NCI-H128 (cell line): ENCODE results near the gene LPO.

ENCODE experiments used
- DNase-seq: peaks from one replicate; lab custom pipeline; 2025; ENCODE audit not compliant: unreplicated experiment; lab: John Stamatoyannopoulos, UW

The LPO gene

DNA sequence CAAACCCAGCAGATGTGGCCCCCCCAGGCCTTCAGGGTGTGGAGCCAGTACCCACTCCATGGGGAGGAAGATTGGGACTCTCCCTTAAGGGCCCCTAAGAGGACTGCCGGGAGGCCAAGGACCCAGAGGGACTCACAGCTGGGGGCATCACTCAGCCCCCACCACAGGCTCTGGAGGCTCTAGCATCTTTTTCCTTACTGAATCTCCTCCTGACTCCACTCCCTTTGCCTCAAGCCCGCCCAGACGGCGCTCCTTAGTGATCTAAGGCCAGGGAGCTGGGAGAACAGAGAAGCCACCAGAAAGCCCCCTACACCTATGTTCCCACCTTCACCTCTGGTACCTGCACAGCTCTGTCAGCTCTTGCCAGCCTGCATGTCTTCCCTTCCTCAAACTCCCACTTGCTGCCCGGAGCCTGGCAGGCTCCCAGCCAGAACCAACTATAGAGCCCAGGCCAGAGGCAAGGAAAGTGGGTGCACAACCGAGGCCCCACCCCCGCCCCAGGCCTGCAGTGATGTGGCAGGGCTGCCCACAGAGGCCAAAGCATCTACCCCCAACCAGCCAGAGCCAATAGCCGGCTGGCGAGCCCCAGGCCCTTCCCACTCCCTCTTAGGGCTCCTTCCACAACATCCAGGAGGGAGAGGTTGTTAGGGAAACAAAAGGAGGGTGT lies 64.7 kb downstream of the LPO start:
- DNase-seq, result no peak

DNA sequence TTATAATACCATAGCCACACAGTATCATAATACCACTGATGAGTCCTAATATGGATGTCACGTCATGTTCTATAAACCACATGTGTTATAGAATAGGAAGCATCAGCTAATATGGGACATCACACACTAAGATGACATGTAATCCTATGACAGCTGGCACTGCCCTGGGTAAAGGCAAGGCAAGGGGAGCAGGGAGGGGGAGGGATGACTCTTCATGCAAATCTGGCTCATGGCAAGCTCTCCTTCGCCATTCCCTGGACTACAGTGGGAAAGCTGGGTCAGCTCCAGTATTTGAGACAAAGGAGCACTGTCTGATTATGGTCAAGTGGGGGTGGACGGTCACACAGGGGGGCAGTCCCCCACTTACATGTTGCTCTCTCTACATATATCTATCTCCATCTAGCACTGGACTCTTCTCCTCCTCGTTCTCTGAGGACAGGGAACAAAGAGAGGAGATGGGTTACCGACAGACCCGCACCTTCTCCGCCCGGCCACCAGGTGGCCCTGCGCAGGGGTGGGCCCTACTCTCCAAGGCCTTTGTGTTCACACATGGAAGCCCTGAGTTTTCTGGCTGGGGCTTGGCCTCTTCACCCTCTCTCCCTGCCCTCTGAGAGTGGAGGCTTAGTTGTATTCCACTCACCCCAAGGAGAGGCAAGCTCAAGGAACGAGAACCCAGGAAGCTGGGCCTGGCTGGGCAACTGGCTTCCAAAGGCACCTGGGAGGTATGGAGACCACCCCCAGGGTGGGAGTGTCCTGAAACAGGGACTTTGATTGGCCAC lies 65.8 kb downstream of the LPO start:
- no peak for DNase-seq

DNA sequence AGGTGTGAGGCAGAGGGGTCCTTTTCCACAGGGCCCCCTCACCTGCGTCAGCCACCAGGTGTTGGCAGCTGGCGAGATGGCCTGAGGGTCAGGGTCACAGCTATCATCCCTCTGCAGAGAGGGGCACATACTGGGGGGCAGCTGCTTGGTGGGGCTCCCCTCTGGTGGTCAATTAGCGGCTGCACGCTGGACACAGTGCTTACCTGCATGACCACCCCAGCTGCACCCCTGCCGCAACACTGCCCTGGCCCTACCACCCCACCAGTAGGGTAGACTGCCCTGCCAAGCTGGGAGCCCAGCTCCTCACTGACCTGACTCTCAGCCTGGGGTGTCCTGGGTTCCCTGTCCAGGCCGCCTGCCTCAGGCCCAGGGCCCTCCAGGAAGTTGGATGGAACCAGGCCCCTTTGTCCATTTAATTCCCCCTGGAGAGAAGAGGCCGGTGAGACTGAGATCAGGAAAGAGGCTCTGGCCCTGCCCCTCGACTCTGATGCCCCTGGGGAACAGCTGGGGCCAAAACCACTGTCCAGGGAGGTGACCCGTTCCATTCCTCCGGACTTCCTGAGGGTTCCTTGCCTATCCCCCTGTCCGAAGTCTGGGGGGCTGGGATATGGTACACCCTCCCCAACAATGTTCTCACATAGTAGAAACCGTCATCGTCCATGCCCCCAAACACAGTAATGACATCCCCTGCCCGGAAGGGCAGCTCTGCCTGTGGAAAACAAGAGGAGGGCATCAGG lies 66.5 kb downstream of the LPO start:
- DNase-seq, result no peak

DNA sequence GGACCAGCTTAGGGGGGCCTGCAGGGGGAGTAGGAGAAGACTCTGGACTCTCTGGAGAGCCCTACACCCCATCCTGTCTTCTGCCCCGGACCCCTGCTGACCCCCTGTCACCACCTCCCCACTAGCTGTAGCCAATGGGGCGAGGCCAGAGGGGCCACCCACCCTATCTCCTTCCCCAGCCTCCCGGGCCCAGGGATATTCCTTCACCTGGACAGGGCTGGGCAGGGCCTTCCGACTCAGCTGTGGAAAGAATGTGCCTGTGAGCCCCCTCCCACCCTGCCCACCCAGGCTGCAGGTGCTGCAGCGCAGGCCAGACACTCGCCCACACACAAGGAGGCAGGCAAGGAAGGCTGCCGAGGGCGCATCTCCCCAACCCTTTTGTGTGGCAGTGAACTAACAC lies 67.2 kb downstream of the LPO start:
- DNase-seq, result no peak

DNA sequence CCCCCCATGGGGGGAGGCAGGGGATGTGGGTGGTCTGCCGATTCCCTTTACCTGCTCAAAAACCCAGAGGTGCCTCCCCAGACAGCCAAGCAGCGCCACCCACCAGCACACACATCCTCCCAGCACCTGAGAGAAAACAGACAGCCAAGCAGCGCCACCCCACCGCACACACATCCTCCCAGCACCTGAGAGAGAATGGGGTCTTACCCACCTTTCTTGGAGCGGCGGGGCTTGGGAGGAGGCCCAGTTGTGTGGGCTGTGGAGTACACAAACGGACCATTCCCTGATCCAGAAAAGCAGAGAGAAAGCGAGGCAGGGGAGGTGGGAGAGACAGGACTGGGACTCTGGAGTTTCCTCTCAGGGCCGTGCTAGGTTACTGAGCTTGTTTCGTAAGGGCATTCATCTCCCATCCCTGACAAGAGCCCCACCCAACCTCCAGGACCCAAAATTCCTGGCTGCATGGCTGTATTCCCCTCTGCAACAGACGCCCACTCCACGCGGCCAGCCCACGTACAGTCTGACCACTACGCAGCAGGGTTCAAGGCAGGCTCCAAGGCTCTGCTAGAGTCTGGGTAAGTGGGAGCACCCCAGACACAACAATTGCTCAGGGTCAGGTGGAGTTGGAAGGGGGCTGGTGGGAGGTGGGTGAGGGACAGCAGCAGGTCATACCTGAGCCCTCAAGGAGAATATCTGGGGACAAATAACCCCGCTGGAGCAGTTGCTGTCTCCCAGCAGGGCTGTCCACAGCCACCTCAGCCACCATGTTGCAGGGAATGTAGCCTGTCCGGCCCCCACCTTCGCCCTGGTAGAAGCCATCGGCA lies 68.0 kb downstream of the LPO start:
- DNase-seq, result no peak

DNA sequence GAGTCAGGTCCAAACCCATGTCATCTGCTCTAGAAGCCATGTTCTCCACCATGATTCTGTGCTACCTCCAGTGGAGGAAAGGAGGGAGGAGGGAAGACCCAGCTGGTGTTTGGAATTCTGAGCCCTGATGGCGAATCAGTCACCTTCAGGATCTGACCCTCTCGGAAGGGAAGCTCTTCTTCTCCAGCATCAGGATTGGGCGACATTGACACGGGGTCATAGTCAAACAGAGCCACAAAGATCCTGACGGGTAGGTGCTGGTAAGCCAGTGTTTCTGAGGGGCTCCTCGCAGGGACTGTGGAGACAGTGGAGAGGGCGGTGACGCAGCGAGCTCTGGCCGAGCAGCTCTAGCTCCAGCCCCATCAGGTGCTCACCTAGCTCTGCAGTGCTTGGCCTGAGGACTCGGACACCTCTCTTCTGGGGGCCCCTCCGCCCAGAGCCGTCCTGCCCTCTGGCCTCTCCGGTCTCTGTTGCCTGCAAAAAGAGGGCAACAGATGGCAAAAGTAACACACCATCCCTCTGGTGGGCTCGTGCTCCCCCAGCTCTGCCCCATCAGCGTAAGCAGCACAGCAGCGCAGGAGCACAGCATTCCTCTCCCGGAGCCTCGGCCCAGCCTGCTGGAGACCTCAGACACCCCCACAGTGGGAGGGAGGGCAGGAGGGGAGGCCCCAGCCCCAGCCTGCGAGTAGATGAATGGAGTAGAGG lies 69.2 kb downstream of the LPO start:
- no peak for DNase-seq

DNA sequence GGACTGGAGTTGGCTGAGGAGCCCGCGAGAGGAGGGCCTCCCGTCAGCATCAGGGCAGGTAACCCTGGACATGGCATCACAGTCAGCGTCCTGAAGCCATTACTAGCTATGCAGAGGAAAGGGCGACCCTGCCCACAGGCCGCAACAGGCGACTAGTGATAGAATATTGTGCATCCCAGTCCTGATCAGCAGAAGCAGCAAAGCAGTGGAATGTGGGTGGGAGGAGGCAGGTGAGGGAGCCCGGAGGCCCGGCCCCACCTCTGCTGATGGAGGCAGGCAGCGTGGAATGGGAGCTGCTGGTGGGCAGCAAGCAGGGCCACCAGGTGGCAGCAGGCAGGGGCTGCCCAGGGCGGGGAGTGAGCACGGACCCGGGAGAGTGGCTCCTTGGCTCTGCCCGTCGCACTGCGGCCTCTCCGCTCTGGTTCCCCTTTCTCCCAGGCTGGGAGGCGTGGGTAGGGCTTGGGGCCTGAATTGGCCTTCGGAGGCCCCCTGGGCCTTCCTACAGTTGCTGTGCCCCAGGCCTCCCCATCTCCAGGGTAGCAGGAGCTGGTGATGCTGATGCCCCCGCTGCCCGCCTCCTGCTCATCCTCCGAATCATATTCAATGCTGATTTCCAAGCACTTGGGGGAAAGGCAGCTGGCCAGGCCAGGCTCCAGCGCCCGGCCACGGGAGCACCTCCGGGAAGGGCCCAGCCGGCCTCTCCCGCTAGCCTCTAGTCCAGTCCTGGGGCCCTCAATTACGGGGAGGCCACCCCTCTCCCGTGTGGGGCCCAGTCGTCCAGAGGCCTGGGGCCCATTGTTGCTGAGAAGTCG lies 70.0 kb downstream of the LPO start:
- no peak for DNase-seq

DNA sequence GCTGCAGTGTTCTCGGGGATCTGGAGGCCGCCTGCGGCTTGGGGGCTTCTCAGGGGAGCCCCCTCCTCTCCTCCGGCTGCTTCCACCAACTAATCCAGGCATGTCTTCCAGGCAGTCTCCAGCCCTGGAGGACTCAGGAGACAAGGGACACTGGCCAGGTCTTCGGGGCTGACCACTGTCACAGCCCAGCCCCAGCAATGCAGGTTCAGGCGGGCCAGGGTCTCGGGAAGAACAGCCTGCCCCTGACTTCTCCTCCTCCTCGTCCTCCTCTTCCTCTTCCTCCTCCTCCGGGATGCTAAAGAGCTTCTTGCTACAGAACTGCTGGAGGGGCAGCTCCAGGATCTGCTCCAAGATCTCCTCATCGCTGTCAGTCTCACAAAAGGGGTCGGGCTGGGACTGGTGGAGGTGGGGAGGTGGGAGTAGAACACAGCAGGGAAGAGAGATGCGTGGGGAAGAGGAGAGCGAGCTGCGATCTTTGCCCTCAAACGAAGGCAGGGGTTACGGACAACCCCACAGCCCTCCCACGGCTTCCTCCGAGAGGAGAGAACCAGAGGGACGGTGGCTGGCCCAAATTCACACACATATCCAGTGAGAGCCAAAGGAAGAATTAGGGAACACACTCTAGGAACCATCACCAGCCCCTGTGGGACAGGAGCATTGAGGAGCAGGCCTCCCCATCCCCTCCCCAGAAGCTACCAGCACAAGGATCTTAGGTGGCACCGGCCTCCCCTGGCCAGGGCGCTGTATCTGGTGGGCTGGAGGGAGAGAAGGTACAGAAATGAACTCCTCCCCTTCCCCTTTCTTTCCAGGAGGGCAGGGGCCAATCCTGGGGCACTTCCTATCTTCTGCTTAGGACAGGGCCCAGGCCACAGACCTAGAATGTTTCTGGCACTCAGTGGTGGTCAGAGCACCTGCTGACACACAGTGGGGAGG lies 70.9 kb downstream of the LPO start:
- DNase-seq, result no peak

DNA sequence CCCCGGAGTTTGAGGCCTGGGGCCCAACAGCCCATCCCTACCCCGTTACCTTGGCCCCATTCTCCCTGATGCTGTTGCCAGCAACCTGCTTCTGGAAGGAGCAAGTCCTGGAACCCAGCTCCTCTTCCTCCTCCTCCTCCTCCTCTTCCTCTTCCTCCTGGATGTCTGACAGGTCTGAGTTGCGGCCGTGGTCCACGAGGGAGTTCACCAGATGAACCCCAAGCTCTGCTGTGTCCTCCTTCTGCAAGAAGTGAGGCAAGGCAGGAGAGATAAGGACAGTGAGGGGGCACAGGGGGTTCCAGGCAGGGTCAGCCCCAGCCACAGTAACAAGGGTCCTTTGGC lies 71.5 kb downstream of the LPO start:
- DNase-seq, result no peak

DNA sequence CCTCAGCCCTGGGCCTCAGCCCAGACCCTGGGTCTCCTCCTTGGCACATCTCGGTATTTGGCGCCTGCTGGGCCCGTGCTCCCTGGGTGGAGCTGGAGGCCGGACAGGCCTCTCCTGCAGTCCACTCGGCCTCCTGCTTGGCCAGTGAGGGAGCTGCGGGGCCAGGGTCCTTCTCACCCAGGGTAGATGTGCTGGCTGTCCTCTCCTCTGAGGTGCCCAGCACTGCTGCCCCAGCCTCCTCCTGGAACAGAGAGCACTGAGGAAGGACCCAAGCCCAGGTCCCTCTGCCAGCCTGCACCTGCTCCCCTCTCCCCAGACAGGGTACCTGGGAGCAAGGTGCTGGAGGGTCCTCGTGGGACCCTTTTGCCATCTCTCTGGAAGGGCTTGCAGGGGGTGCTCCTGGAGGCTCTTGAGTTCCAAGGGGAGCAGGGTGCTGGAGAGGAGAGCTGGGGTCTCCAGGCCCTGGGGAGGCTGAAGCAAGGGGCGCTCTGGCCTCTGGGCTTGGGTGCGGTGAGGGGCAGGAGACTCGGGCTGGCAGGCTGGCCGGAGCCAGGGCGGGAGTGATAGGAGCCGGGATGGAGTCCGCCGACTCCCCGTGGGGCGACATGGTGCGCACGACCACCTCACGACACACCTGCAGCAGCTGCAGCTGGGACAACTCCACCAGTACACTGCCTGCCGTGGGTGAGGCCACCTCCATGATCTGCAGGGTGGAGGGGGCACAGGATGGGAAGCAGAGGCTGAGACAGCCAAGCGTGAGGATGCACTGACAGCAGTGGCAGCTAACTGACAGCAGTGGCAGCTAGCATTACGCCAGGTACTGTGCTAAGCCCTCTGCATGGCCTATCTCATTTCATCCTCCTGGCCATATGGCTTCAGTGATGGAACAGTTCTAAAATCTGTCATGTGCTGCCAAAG lies 72.4 kb downstream of the LPO start:
- DNase-seq, result no peak

DNA sequence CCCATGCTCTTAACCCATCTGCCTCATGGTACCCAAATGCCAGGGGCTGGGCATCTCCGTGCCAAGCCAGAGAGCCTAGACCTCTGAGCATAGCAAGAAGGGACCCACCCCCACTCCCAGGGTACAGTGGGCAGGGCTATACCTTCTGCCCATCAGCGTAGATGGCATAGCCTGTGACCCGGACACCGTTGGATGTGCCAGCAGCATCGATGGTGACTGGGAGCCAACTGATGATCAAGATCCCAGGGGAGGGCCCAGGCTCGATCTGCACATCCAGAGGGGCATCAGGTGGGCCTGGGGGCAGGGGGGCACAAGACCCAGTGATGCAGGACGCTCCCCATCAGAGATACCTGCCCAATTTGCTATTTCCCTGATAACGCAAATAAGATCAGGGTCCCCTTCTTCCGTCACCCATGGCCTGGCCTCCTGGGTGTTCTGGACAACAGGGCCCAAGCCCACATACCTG lies 73.1 kb downstream of the LPO start:
- no peak for DNase-seq

DNA sequence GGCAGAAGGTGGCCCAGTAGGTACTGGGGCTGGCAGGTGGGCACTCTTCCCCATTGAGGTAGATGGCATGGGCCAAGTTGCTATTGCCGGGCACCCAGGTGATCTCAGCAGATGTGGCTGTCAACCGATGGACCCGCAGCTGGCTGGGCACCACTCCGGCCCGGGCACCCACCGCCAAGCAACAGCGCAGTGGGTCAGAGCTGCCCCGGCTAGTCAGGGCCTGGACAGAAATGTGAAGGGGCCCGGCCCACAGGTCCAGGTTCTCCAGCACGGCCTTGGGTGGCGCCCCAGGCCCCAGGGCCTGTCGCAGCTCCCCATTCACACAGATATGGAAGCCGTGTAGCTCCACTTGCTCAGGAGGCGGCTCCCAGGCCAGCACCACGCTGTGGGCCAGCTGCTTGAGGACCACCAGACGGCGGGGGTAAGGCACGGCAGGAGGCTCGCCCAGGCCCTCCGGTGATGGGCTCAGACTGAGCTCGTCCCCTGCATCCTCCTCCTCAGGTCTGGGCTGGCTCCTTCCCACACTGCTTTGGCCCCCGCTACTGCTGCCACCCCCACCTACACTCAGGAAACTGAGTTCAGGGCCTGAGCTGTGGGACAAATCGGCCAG lies 73.7 kb downstream of the LPO start:
- DNase-seq, result no peak

DNA sequence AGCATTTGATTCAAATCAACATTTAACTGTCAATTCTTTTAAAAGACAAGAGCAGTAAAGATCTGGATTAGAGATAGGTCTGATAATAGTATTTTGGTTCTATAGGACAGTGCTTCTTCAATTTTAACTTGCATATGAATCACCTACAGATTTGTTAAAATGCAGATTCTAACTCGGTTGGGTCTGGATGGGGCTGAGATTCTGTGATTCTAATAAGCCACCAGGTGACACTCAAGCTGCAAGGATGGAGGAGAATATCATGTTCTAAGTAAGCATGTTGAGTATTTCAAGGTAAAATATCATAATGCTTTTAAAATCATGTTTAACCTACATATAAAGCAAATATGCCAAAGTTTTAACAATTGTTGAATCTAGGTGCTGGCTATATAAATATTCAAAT lies 74.4 kb downstream of the LPO start:
- no peak for DNase-seq

DNA sequence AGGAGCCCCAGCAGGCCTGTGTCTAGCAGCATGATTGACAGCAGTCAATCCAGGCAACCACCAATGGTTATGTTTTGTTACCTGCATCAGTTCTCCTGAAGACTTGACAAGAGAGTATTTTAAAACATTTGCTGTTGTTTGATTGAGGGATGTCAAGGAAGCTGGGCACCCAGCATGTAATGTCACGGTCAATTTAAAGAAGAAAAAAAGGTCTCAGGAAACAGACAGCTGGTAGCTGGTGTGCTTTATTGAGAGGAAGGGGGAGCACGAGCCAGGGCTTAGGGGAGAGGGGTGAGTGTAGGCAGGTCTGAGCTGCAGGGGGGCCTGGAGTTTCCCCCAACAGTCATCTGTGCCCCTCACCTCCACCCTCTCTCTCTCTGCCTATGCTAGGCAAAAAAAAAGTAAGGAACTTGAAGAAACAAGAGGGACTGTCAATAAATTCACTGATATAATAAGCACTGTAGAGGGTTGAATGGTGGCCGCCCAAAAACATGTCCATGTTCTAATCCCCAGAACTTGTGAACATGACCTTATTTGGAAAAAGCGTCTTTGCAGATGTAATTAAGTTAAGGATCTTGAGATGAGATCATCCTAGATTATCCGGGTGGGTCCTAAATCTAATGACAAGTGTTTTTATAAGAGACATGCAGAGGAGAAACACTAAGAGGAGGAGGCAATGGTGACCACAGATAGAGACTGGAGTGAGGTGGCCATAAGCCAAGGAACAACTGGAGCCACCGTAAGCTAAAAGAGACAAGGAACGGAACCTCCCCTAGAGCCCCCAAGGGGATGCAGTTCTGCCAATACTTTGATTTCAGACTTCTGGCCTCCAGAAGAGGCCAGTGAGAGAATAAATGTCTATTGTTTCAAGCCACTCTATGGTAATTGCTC lies 75.7 kb downstream of the LPO start:
- DNase-seq, result peak; percentile 14

DNA sequence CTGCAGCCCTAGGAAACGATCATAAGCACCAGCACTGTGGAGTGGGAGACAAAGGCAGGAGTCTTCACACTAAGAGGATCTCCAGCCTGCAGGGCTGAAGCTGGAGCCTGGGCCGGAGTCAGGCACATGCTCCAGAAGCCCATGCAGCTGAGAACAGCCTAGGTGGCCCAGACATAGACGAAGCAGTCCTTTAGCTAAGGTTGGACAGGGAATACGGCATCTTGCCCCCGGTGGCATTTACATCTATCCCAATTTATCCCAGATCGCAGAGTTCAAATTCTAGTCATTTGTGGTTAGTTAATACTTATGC lies 76.3 kb downstream of the LPO start:
- DNase-seq, result no peak

DNA sequence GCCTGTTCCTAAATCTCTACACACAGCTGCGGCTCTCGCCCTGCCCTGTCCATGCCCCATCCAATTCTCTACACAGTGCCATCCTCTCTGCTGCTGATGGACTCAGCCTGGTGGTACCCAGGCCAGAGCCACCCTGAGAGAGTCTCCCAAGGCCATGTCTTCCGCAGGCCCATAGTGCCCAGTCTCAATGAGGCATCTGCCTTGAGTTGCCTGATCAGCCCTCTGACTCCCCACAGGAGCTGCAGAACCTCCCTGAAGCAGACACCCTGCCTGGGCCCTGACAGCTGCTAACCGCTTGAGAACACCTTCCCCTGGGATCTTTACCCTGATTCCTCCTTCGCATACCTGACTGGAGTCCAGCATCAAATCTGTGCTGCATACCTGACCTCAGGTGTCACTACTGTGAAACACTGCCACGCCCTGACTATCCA lies 76.9 kb downstream of the LPO start:
- no peak for DNase-seq
